ENCODE measurements around the gene NOLC1.
"Not testable (repeated sequence)": the region's sequence is repeated elsewhere in the genome, so short reads cannot be mapped to it uniquely, and the experiment has no call there.

NOLC1 gene

DNA sequence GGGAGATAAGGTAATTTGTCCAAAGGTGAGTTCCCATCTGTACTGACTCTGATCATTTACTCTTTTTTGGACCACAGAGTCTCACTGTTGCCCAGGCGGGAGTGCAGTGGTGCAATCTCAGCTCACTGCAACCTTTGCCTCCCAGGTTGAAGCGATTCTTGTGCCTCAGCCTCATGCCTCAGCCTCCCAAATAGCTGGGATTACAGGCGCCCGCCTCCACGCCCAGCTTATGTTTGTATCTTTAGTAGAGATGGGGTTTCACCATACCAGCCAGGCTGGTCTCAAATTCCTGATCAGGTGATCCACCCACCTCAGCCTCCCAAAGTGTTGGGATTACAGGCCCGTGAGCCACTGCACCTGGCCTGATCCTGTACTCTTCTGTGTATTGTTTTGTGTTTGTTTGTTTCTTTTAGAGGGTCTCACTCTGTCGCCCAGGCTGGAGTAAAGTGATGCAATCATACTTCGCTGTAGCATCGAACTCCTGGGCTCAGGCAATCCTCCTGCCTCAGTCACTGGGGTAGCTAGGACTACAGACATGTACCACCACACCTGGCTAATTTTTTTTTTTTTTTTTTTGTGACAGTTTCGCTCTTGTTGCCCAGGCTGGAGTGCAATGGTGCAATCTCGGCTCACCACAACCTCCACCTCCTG lies 2.4 kb downstream of the NOLC1 start:
- no peak for DNase-seq (ENCODE audit: low read depth in 2 of 2)

DNA sequence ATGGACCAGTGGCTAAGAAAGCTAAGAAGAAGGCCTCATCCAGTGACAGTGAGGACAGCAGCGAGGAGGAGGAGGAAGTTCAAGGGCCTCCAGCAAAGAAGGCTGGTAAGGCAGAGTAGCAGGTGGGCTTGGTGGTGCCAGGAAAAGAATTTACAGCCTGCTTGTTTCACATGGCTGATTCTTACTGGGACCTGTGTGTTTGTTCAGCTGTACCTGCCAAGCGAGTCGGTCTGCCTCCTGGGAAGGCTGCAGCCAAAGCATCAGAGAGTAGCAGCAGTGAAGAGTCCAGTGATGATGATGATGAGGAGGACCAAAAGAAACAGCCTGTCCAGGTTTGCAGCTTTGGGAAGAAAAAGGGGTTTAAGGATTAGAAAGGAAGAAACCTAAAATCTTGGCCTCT lies 5.0 kb downstream of the NOLC1 start:
- no peak for DNase-seq (ENCODE audit: low read depth in 2 of 2)

DNA sequence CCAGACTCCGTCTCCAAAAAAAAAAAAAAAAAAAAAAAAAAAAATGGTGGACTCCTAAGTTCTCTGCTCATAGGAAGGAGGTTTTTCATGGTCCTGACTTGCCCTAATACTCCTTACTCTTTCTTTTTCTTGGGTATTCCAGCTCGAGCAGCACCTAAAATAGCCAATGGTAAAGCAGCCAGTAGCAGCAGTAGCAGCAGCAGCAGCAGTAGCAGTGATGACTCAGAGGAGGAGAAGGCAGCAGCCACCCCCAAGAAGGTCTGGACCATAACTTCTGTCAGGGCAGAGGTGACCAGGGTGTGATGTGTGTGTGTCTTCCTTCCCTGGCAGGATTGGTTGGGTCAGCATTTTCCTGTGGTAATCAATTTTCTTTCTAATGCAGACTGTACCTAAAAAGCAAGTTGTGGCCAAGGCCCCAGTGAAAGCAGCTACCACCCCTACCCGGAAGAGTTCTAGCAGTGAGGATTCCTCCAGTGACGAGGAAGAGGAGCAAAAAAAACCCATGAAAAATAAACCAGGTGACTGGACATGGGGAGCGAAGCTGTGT lies 6.9 kb downstream of the NOLC1 start:
- no peak for DNase-seq (ENCODE audit: low read depth in 2 of 2)

DNA sequence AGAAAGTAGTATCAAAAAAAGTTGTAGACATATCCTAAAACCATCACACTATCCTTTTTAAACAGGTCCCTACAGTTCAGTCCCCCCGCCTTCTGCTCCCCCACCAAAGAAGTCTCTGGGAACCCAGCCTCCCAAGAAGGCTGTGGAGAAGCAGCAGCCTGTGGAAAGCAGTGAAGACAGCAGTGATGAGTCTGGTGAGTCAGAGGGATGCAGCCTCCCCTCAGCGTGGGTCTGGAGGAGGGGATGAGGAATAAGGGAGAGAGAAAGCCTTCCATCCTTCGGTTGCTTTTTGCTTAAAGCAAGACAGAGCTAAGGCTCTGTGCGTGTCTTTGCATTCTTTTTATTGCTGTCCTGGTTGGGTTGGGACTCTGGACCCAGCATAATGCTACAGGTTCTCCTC lies 7.6 kb downstream of the NOLC1 start:
- DNase-seq (ENCODE audit: low read depth in 2 of 2) = no peak

DNA sequence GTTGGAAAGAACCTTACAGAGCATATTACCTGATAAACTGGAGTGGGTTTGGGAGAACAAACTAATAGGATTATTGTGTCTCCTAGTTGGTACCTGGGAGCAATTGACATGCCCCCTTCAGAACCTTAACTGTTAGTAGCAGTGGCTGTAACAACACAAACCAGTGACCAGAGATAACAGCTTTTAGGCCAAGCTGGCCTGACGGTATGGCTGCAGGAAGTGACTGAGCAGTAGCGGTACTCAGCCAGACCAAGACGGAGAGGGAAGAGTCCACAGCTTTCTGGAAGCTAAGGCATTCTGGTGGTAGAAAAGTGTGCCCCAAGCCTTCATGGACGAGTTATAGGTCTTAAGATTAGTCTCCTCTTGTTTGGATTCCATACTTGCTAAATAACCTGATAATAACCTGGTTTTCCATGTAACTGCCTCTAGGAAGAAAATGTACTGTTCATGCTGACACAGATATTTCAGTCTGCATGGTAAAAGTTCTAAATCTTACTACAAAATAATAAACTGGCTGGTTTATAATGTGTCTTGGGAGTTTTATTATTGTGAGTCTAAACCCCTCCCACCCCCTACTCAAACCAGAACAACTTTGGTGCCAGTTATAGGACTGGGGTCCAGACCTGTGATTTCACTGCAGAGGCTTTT lies 11.3 kb downstream of the NOLC1 start:
- no peak for DNase-seq (ENCODE audit: low read depth in 2 of 2)

DNA sequence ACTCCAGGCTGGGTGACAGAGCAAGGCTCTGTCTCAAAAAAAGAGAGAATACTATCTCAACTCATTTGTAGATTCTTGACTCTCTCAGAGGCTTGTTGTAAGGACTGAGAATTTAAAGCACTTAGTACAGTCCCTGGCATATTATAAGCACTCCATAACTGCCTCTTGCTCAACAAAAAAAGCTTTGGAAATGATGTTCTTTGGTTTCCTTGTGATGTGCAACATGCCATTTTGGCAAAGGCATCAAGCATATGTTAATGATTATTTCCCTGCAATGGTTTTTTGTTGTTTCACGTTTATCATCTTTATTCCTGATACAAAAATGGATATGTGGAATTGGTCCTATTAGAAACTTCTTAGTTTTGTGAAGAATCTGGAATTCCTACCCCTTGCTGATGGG lies 15.7 kb downstream of the NOLC1 start:
- DNase-seq (ENCODE audit: low read depth in 2 of 2) = no peak

DNA sequence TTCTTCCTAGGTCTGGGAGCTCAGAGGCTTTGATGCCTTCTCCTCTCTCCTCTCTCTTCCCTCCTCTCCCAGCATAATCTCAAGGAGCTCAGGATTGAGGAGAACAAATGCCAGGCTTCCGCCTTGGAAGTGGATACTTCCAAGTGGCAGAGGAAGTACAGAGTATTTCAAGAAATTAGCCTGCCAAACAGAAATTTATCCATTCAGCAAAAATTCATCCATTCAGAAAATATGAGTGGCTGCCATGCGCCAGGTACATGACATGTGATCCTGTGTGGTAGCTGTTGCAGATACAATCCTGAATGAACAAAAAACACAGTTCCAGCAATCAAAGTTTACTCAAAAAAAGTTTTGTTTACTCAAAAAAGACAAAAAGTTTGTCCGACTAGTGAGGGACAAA lies 18.4 kb downstream of the NOLC1 start:
- no peak for DNase-seq (ENCODE audit: low read depth in 2 of 2)

DNA sequence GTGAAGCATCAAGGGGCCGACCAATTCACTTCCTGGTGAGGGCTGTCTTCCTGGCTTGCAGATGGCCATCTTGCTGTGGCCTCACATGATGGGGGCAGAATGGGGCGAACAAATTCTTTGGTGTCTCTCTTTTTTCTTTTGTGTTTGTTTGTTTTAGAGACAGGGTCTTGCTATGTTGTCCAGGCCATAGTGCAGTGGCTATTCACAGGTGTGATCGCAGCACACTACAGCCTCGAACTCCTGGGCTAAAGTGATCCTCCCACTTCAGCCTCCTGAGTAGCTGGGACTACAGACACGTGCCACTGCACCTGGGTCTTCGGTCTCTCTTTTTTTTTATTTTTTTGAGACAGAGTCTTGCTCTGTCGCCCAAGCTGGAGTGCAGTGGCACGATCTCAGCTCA lies 20.1 kb downstream of the NOLC1 start:
- DNase-seq (ENCODE audit: low read depth in 2 of 2) = no peak

DNA sequence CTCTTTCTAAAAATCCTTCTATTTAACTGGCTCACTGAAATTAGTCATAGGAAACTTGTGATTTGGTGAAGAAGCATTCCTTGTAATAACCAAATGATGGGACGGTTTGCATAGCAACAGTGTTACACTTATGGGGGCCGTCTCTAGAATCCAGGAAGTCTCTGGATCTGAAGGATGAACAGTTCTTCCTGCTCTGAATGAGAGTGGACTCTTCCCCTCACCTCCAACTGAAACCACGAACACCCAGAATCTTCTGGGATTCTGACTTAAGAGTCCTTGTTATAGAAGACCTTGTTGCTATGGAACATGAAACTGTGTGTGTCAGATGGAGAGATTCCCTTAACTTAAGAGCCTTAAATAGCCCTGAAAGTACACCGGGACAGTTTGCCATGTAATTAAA lies 23.2 kb downstream of the NOLC1 start:
- DNase-seq (ENCODE audit: low read depth in 2 of 2) = no peak

DNA sequence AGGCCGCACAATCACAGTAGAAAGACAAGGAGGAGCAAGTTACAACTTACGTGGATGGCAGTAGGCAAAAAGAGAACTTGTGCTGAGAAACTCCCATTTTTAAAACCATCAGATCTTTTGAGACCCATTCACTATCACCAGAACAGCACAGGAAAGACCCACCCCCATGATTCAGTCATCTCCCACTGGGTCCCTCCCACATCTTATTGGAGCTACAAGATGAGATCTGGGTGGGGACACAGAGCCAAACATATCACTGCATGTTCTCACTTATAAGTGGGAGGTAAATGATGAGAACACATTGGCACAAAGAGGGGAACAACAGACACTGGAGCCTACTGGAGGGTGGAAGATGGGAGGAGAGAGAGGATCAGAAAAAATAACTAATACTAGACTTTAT lies 32.4 kb downstream of the NOLC1 start:
- DNase-seq (ENCODE audit: low read depth in 2 of 2) = no peak

DNA sequence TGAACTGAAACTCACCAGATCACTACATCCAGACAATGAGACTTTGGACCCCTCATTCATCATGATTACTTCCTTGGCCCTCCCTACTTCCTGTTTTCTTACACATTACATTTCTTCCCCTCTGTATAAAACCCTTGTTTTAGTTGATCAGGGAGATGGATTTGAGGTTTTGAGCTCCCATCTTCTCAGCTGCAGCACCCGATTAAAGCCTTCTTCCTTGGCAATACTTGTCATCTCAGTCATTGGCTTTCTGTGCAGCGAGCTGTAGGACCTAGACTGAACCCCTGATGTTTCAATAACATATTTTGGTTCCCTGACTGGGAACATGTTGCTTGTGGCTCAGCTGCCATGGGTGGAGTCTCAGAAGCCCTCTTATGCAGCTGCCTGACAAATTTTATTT lies 33.1 kb downstream of the NOLC1 start:
- DNase-seq (ENCODE audit: low read depth in 2 of 2) = no peak

DNA sequence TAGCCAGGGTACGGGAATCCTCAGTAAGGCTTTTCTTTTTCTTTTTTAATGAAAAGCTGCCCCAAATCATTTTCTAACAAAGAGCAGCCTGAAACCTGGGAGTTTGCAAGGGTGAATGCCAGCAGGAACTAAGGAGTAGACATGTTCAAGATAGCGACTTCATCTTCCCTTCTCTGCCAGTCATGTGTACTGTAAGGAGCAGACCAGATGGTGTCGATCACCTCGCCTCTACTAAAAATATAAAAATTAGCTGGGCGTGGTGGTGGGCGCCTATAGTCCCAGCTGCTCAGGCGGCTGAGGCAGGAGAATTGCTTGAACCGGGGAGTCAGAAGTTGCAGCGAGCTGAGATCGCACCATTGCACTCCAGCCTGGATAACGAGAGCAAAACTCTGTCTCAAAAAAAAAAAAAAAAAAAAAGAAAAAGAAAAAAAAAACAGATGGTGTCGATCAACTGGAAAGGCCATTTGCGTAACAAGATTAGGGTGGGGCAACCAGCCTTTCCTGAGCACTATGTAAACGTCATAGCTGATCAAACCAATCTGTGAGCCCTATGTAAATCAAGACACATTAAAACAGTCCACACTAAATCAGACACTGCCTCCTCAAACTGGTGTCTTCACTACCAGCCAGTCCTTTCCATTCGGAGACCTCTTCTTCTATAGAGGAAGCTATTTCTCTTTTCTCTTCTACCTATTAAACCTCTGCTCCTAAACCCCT lies 33.8 kb downstream of the NOLC1 start:
- DNase-seq (ENCODE audit: low read depth in 2 of 2) = no peak

DNA sequence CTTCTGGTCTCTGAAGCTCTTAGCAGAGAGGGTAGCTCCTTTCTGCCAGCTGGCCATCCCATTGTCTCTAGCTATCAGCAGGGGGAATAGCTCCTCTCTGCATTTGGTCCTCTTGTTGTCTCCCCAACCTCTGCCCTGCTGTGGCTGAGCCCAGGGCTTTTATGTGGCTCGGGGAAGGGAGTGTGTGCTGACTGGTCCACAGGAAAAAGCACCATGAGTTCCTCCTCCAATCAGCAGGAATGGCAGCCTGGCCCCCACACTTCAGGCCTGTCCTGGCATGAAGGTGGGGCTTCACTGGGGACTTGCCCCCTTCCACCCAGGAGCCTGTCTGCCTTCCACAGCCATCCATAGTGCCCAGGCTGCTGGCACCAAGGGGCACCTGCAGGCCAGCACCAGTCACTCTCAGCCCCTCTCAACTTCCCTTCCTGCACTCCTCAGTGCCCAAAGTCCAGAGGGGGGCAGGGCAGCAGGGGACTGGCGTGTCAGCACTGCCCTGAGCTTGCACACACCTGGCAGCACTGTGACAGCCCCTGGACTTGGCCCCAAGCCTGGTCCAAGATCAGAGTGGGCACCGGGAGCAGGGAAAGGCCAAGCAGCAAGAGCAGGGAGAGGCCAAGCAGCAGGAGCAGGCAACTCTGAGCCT lies 36.2 kb downstream of the NOLC1 start:
- DNase-seq (ENCODE audit: low read depth in 2 of 2) = no peak

DNA sequence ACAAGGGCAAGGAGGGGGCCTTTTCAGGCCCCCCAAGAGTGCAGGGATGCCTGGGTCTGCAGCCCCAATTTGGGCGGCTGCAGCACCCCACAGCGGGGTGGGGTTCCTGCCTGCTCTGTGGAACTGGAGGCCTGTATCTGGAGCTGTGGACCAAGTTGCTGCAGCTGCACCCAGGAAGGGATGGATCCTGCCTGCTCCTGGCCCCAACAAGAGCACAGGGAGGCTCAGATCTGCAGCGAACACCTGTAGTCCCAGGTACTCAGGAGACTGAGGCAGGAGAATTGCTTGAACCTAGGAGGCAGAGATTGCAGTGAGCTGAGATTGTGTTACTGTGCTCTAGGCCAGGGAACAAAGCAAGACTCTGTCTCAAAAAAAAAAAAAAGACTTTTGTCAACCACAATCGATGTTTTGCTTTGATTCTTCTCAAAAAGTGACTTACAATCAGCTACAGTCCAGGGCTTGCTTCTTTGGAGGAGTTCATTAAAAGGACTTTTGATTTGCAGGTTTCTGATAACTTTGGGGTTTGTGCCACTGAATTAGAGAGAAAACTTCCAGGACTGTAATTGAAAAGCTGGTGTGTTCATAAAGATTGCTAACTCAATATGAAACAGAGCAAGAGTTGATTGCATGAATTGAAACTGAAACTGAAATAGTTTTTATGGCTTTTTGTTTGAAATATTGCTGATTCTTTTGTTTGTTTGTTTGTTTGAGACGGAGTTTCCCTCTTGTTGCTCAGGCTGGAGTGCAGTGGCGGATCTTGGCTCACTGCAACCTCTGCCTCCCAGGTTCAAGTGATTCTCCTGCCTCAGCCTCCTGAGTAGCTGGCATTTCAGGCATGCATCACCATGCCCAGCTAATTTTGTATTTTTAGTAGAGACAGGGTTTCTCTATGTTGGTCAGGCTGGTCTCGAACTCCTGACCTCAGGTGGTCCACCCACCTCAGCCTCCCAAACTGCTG lies 37.0 kb downstream of the NOLC1 start:
- DNase-seq (ENCODE audit: low read depth in 2 of 2) = not testable (repeated sequence)

DNA sequence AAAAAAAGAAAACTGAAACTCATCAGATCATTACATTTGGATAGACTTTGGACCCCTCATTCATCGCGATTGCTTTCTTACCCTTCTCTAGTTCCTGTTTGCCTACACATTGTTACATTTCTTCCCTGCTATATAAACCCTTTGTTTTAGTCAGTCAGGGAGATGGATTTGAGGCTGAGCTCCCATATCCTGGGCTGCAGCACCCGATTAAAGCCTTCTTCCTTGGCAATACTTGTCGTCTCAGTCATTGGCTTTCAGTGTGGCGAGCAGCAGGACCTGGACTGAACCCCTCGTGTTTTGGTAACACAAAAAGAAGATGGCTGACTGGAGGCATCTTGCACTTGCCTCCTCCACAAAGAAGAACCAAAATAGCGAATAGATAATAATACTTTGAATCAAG lies 39.8 kb downstream of the NOLC1 start:
- DNase-seq (ENCODE audit: low read depth in 2 of 2) = no peak

DNA sequence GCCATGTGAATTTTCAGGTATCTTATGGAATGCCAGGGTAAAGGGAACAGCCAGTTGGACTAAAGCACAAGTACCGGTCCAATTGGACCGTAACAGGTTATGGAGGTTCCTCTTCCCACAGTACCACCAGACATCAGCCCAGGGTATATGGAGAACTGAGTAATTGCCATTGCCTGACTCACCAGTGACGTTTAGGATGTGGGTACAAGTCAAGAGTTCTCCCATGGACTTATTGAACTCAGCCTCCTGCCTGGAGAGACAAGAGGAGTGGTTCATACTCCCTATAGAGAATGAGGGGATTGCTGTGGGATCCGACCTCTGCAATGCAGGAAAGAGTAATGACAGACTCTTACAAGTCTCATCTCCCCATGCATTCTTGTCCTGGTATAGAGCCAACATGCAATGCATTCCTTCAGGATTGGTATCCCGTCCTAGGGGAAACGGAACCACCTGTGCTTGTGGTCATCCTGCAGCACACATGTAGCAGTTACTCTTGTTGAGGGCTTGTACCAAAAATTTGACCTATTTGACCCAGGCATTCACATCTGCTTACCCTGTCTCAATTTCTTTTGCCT lies 43.2 kb downstream of the NOLC1 start:
- no peak for DNase-seq (ENCODE audit: low read depth in 2 of 2)

DNA sequence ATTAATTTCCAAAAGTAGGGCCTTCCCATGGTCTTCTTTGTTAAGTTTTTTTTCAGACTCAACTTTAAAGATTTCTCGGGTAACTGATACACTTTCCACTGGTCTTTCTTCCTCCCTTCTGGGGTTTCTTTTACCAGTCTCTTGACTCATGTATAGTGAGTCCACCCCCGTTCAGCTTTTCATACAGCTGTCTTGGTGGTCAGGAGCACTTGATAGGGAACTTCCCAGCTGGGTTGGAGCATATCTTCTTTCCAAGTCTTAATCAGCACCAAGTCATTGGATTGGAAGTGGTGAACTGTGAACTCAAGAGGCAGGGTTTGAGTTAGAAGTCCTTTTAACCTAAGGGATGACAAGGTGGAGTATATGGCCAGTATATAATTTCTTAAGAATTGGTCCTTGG lies 44.7 kb downstream of the NOLC1 start:
- no peak for DNase-seq (ENCODE audit: low read depth in 2 of 2)

DNA sequence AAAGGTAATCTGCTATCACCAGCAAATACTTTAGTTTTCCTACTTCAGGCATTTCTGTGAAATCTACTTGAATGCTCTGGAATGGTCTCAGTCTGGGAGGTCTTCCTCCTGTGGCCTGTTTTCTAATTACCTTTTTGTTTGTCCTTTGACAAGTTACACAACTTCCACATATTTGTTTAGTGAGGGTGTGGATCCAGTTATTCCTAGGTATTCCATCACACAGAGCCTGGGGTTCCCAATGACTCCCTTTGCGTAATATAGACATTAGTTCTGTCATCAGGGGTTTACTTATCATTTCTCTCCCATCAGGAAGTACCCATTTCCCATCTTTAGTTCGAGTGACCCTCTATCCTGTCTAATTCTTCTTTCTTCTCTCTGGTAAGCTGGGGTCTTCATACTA lies 45.8 kb downstream of the NOLC1 start:
- no peak for DNase-seq (ENCODE audit: low read depth in 2 of 2)

DNA sequence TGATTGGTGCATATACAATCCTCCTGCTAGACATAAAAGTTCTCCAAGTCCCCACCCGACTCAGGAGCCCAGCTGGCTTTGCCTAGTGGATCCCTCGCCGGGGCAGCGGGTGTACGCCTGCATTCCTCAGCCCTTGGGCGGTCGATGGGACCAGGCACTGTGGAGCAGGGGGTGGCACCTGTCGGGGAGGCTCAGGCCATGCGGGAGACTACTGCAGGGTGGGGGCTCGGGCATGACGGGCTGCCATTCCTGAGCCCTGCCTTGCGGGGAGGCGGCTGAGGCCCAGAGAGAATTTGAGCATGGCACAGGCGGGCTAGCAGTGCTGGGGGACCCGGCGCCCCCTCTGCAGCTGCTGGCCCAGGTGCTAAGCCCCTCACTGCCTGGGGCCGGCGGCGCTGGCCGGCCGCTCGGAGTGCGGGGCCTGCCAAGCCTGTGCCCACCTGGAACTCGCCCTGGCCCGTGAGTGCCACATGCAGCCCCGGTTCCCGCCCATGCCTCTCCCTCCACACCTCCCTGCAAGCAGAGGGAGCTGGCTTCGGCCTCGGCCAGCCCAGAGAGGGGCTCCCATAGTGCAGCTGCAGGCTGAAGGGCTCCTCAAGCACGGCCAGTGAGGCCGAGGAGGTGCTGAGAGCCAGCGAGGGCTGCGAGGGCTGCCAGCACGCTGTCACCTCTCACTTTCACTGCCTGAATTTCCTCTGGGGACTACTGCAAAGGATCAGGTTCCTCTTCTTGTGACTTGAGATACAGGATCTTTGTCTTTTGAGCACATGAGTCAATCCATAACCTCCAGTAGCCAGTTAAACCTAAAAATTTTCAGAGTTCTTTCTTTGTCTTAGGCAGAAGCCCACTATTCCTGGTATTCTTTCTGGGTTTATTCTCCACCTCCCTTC lies 48.8 kb downstream of the NOLC1 start:
- no peak for DNase-seq (ENCODE audit: low read depth in 2 of 2)

DNA sequence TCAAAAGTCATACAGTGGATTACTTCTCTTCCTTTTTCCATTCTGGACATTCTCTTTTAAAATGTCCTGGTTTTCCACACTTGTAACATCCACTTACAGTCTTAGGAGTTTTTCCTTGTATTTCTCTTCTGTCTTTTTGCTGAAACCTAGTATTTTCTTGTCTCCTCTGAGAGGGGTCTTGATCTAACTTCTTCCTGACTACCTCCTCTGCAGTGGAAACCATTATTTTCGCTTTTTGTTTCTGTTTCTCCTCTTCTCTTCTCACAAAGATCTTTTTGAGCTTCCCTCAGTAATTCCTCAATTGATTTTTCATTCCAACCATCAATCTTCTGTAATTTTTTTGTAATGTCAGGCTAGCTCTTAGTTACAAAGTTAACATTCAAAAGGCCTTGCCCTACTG lies 50.2 kb downstream of the NOLC1 start:
- no peak for DNase-seq (ENCODE audit: low read depth in 2 of 2)
